GM18858 (cell line): ENCODE measurements around the gene ISM1.

Experiments used
- ATAC-seq: cut with Tn5 transposase; IDR thresholded peaks from one replicate; pipeline ENCODE4 v1.9.1; 2021; ENCODE audit not compliant: unreplicated experiment

The ISM1 gene

GRCh38 chr20:13340088-13340487, 119.0 kb downstream of the ISM1 start:
- ATAC-seq: no peak

GRCh38 chr20:13341737-13342393, 120.8 kb downstream of the ISM1 start:
- no peak for ATAC-seq

- ATAC-seq: no peak
Measured at GRCh38 chr20:13342469-13343242, 121.6 kb downstream of the ISM1 start.

GRCh38 chr20:13344671-13345070, 123.6 kb downstream of the ISM1 start:
- no peak for ATAC-seq

- ATAC-seq: no peak
Measured at GRCh38 chr20:13348311-13349234, 127.5 kb downstream of the ISM1 start.

GRCh38 chr20:13349235-13349604, 128.1 kb downstream of the ISM1 start:
- no peak for ATAC-seq
